Activated naive CD8-positive, alpha-beta T cell (primary cell): Measurements from ENCODE around the gene CAPN12.

ENCODE experiments used
- H3K27ac Mint-ChIP-seq: one replicate; pipeline ENCODE4 v1.8.0; 2021; ENCODE audit warnings: mixed read lengths
- H3K27me3 Mint-ChIP-seq: one replicate; pipeline ENCODE4 v1.8.0; 2021; ENCODE audit warnings: mixed read lengths
- H3K36me3 Mint-ChIP-seq: one replicate; pipeline ENCODE4 v1.8.0; 2021; ENCODE audit warnings: mixed read lengths
- H3K4me1 Mint-ChIP-seq: one replicate; pipeline ENCODE4 v1.8.0; 2021; ENCODE audit warnings: low read depth, mixed read lengths
- H3K4me3 Mint-ChIP-seq: one replicate; pipeline ENCODE4 v1.8.0; 2021; ENCODE audit warnings: mild to moderate bottlenecking, mixed read lengths
- H3K9me3 Mint-ChIP-seq: one replicate; pipeline ENCODE4 v1.8.0; 2021; ENCODE audit warnings: low read depth, mixed read lengths

The CAPN12 gene

GRCh38 chr19:38726284-38726673 lies 18.0 kb downstream of the CAPN12 start:
- H3K4me1 Mint-ChIP-seq: peaks cover 5% of the 10 kb centered on the region
- H3K27me3 Mint-ChIP-seq: no peaks in the 10 kb centered on the region
- H3K27ac Mint-ChIP-seq: no peak overlapping the region
- no peaks in the 10 kb centered on the region for H3K9me3 Mint-ChIP-seq
- H3K36me3 Mint-ChIP-seq: no peaks in the 10 kb centered on the region
- H3K4me3 Mint-ChIP-seq: no peak overlapping the region

GRCh38 chr19:38725469-38726283 lies 18.6 kb downstream of the CAPN12 start:
- H3K27ac Mint-ChIP-seq: no peak overlapping the region
- H3K4me3 Mint-ChIP-seq: no peak overlapping the region
- peaks cover 5% of the 10 kb centered on the region for H3K4me1 Mint-ChIP-seq
- H3K36me3 Mint-ChIP-seq: no peaks in the 10 kb centered on the region
- H3K27me3 Mint-ChIP-seq: no peaks in the 10 kb centered on the region
- no peaks in the 10 kb centered on the region for H3K9me3 Mint-ChIP-seq

- H3K4me3 Mint-ChIP-seq: no peak overlapping the region
These were observed 20.1 kb downstream of the CAPN12 start for GRCh38 chr19:38723990-38724854.

GRCh38 chr19:38723606-38723965 lies 20.7 kb downstream of the CAPN12 start:
- H3K27me3 Mint-ChIP-seq: no peaks in the 10 kb centered on the region
- no peaks in the 10 kb centered on the region for H3K4me1 Mint-ChIP-seq
- H3K9me3 Mint-ChIP-seq: no peaks in the 10 kb centered on the region
- no peaks in the 10 kb centered on the region for H3K36me3 Mint-ChIP-seq
- H3K27ac Mint-ChIP-seq: no peak overlapping the region
- no peak overlapping the region for H3K4me3 Mint-ChIP-seq

More at GRCh38 chr19:38723990-38724854, 20.1 kb downstream of the CAPN12 start:
- H3K9me3 Mint-ChIP-seq: no peaks in the 10 kb centered on the region
- H3K36me3 Mint-ChIP-seq: no peaks in the 10 kb centered on the region
- H3K27ac Mint-ChIP-seq: no peak overlapping the region
- no peaks in the 10 kb centered on the region for H3K4me1 Mint-ChIP-seq
- H3K27me3 Mint-ChIP-seq: no peaks in the 10 kb centered on the region

GRCh38 chr19:38722947-38723605 lies 21.2 kb downstream of the CAPN12 start:
- no peaks in the 10 kb centered on the region for H3K36me3 Mint-ChIP-seq
- no peaks in the 10 kb centered on the region for H3K4me1 Mint-ChIP-seq
- no peaks in the 10 kb centered on the region for H3K9me3 Mint-ChIP-seq
- H3K27me3 Mint-ChIP-seq: no peaks in the 10 kb centered on the region
- H3K27ac Mint-ChIP-seq: no peak overlapping the region
- no peak overlapping the region for H3K4me3 Mint-ChIP-seq

- no peaks in the 10 kb centered on the region for H3K9me3 Mint-ChIP-seq
- no peaks in the 10 kb centered on the region for H3K36me3 Mint-ChIP-seq
- H3K4me3 Mint-ChIP-seq: no peak overlapping the region
- H3K27me3 Mint-ChIP-seq: no peaks in the 10 kb centered on the region
- H3K27ac Mint-ChIP-seq: no peak overlapping the region
- H3K4me1 Mint-ChIP-seq: no peaks in the 10 kb centered on the region
These were observed 22.1 kb downstream of the CAPN12 start for GRCh38 chr19:38721979-38722773.

GRCh38 chr19:38721496-38721895 lies 22.8 kb downstream of the CAPN12 start:
- Mint-ChIP-seq H3K9me3 (no peaks in the 10 kb centered on the region), H3K27ac (no peak overlapping the region), H3K36me3 (no peaks in the 10 kb centered on the region)

GRCh38 chr19:38720559-38721236 lies 23.6 kb downstream of the CAPN12 start:
- no peaks in the 10 kb centered on the region for H3K27me3 Mint-ChIP-seq
- H3K9me3 Mint-ChIP-seq: no peaks in the 10 kb centered on the region
- H3K4me3 Mint-ChIP-seq: no peak overlapping the region
- no peaks in the 10 kb centered on the region for H3K4me1 Mint-ChIP-seq
- H3K36me3 Mint-ChIP-seq: no peaks in the 10 kb centered on the region
- H3K27ac Mint-ChIP-seq: no peak overlapping the region

More at GRCh38 chr19:38721496-38721895, 22.8 kb downstream of the CAPN12 start:
- H3K27me3 Mint-ChIP-seq: no peaks in the 10 kb centered on the region
- H3K4me1 Mint-ChIP-seq: no peaks in the 10 kb centered on the region
- H3K4me3 Mint-ChIP-seq: no peak overlapping the region

- no peaks in the 10 kb centered on the region for H3K4me1 Mint-ChIP-seq
- H3K4me3 Mint-ChIP-seq: no peak overlapping the region
These were observed 24.3 kb downstream of the CAPN12 start for GRCh38 chr19:38719761-38720558.

GRCh38 chr19:38718747-38719543 lies 25.3 kb downstream of the CAPN12 start:
- Mint-ChIP-seq H3K36me3 (no peaks in the 10 kb centered on the region), H3K4me3 (no peak overlapping the region), H3K9me3 (no peaks in the 10 kb centered on the region), H3K27ac (no peak overlapping the region), H3K27me3 (no peaks in the 10 kb centered on the region), H3K4me1 (no peaks in the 10 kb centered on the region)

More at GRCh38 chr19:38719761-38720558, 24.3 kb downstream of the CAPN12 start:
- Mint-ChIP-seq H3K9me3 (no peaks in the 10 kb centered on the region), H3K27me3 (no peaks in the 10 kb centered on the region), H3K36me3 (no peaks in the 10 kb centered on the region), H3K27ac (no peak overlapping the region)

- H3K4me3 Mint-ChIP-seq: no peak overlapping the region
- H3K27me3 Mint-ChIP-seq: no peaks in the 10 kb centered on the region
- no peaks in the 10 kb centered on the region for H3K9me3 Mint-ChIP-seq
- no peaks in the 10 kb centered on the region for H3K4me1 Mint-ChIP-seq
- no peaks in the 10 kb centered on the region for H3K36me3 Mint-ChIP-seq
- H3K27ac Mint-ChIP-seq: no peak overlapping the region
These were observed 26.4 kb downstream of the CAPN12 start for GRCh38 chr19:38717855-38718254.

GRCh38 chr19:38717051-38717450 lies 27.2 kb downstream of the CAPN12 start:
- Mint-ChIP-seq H3K4me3 (no peak overlapping the region), H3K27me3 (no peaks in the 10 kb centered on the region), H3K27ac (no peak overlapping the region), H3K36me3 (no peaks in the 10 kb centered on the region), H3K4me1 (no peaks in the 10 kb centered on the region), H3K9me3 (no peaks in the 10 kb centered on the region)

- Mint-ChIP-seq H3K27me3 (no peaks in the 10 kb centered on the region), H3K4me3 (no peak overlapping the region), H3K4me1 (no peaks in the 10 kb centered on the region), H3K36me3 (peaks cover 1% of the 10 kb centered on the region), H3K27ac (no peak overlapping the region), H3K9me3 (no peaks in the 10 kb centered on the region)
These were observed 28.7 kb downstream of the CAPN12 start for GRCh38 chr19:38715555-38715954.
